GM19035 (cell line): ENCODE results near the gene PLAU.
"Not testable (repeated sequence)": the region's sequence is repeated elsewhere in the genome, so short reads cannot be mapped to it uniquely, and the experiment has no call there.

ENCODE experiments used
- ATAC-seq: cut with Tn5 transposase; IDR thresholded peaks from one replicate; pipeline ENCODE4 v1.9.1; 2021; ENCODE audit not compliant: unreplicated experiment

PLAU gene

DNA sequence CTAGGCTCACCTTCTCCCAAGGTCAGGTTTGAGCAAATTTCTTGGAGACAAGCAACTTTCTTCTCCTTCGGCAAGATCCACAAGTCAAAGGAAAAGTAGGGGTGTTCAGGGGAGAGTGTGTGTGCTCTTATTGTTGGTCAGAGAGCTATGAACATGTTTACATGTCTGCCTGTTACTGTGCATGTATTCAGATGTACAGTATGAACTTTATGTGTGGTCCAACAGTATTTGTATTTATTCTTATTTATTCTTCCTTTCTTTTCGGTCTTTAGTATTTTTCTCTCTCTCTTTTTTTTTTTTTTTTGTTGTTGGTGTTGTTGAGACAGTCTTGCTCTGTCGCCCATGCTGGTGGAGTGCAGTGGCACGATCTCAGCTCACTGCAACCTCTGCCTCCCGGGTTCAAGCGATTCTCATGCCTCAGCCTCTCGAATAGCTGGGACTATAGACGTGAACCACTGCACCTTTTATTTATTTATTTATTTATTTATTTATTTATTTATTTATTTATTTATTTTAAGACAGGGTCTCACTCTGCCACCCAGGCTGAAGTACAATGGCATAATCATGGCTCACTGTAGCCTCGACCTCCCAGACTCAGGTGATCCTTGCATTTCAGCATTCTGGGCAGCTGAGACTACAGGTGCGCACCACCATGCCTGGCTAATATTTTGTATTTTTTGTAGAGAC is 38.2 kb downstream of the PLAU start:
- no peak for ATAC-seq

DNA sequence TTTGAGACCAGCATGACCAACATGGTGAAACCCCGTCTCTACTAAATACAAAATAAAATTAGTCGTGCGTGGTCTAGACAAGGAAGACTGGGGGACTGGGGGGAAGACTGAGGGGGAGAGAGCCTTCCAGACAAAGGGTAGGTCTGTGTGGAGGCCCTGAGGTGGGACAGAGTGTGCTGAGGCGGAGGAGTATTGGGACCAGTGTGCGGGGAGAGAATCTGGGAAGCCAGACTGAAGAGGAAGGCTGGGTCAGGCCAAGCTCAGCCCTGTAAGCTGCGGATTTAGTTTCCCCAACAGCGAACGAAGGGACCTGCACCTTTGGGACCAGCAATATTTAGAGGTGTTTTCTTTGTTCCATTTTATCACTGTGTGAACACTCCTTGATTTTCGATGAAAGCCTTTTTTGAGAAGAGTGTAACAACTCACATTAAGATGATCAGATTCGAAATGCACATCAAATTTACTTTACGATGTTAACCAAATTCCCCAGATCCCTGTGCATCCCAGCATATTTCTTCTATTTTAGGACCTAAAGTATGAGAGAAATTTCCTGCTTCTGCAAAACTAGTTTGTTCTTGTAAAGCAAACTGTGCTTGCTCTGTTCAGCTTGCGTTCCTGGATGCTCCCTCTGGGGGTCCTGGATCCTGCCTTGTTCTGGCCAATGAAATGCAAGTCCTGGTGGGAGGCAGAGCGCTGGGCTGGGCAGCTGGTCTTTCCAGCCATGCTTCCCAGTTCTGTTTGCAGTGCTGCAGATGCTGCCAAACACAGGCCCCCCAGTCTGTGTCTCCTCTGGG is 39.4 kb downstream of the PLAU start:
- ATAC-seq, result no peak

DNA sequence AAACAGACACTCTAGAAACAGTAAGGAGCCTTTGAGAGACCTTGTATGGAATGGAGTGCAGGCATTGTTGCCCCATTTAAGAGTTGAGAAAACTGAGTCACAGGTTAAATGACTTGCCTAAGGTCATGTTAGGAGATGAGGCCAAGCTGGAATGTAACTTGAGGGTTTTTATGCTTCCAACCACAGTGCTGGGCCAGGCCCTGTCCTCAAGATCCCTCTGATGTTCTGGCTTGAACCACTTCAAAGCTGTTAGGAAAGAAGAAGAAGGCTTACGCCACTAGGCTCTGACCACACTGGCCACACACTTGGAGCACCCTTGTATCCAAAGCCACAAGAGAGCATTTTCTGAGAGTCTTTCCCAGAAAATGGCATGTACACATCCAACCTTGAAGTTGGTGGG is 42.7 kb downstream of the PLAU start:
- no peak for ATAC-seq

DNA sequence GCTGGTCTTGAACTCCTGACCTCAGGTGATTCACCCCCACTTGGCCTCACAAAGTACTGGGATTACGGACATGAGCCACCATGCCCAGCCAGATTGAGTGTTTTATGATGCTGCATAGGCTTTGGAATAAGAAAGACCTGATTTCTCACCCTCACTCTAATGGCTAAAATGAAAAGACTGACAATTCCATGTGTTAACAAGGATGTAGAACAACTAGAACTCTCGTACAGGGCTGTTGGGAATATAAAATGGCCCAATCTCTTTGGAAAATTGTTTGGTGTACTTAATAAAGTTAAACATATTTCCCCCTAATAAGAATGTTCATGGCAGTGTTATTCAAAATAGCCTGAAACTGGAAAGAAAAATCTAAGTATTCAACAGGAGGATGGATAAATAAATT is 43.8 kb downstream of the PLAU start:
- ATAC-seq, result no peak

DNA sequence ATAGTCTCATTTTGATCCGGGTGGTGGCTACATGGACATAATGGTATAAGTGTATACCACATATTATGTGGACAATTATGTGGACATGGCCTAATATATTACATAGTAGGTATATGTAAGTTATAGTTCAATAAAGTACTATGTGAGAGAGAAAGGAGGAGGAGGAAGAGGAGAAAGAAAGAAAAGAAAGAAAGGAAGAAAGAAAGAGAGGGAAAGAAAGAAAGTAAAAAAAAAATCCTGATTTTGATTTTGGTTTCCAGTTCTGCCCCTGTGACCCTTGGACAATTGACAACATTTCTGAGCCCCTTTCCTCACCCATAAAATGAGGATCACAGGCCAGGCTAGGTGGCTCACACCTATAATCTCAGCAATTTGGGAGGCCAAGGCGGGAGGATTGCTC is 44.8 kb downstream of the PLAU start:
- ATAC-seq, result no peak

DNA sequence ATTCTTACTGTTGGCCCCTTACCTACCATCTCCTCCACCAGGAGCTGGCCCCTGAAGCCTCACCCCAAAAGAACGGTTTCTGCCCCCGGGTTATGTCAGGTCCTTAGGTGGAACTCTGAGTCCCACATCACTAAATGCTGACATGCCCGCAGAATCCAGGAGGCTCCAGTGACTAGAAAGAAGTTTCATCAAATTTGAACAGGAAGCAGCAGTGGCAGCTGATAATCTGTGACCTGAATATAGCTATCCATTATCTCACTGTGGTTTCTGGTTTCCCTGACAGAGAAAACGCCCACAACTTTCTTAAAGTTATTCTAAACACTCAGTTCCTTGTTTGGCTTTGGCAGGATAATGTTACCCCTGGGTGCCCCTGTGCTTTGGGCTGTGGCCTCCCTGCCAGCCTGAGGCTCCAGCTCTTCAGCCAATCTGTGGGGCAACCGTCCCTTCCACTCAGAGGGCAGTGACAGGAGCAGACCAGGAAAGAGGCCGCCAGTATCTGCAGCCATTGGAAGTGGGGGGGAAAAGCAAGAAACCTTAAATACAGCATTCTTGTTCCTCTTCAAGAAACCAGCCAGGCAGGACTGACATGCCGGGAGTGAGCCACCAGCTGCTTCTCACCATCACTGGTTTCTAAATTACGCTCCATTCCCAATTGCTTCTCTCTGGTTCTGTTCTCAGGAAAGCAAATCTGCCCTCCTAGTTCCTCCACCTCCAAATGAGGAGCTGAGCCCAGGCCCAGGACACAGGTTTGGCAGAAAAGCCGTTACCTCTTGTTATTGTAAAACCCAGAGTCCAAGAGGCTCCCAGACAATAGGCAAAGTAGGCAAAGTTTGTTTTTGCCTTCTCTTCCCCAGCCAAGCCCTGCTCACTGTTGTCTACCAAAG is 45.8 kb downstream of the PLAU start:
- ATAC-seq, result peak; percentile 44

DNA sequence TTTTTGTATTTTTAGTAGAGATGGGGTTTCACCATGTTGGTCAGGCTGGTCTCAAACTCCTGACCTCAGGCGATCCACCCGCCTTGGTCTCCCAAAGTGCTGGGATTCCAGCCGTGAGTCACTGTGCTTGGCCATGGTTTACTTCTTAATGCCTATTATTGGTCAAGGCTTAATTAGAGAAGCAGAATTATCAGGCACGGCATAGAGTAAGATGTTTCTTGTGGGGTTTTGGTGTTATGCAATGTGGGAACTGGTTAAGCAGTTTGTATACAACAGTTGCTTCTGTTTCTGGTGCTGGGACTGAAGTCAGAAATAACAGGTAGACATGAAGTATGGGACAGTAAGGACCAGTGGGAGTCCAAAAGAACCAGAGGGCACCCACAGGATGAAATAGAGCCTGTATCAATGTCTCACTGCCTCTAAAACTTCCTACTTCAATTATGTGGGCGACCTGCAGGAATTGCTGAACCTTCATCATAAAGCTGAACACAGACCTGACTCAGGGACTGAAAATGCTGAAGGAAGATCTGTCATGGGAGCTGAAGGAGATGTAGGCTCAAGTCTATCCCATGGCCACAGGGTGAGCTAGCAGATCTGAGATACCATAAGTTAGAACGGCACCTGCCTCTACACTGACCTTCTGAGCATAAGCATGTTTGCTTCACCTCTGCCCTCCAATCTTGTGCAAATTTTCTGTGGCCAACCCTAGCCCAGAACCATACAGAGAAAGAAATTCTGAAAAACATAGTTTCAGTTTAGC is 48.7 kb downstream of the PLAU start:
- ATAC-seq, result peak; percentile 45

DNA sequence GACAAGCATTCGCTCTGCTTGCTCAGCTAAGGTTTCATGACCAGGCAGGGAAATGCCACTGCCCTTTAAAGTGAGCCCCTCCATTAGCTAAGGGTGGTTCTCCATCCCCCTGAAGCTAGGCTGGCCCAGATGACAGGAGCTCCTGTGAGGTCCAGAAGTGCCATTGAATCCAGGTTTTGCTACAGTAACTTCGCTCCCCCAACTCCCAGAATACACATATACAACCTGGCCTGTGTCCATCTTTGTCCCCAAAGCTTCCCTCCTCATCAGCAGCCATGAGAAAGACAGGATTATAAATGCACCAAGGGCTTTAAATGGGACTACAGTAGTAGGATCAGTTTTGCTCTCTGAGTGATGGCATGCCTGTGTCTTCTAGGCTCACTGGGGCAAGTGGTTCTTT is 51.5 kb downstream of the PLAU start:
- ATAC-seq, result no peak

DNA sequence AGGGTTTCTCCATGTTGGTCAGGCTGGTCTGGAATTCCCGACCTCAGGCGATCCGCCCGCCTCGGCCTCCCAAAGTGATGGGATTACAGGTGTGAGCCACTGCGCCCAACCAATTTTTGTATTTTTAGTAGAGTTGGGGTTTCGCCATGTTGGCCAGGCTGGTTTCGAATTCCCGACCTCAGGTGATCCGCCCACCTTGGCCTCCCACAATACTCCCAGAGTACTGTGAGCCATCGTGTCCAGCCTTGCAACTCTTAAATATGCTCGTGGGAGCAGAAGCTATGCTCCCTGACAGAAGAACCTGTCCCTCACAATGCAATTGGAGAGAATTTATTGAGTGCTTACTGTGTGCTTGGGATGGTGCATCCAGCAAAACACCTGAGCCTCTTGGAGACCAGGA is 52.6 kb downstream of the PLAU start:
- ATAC-seq, result not testable (repeated sequence)

DNA sequence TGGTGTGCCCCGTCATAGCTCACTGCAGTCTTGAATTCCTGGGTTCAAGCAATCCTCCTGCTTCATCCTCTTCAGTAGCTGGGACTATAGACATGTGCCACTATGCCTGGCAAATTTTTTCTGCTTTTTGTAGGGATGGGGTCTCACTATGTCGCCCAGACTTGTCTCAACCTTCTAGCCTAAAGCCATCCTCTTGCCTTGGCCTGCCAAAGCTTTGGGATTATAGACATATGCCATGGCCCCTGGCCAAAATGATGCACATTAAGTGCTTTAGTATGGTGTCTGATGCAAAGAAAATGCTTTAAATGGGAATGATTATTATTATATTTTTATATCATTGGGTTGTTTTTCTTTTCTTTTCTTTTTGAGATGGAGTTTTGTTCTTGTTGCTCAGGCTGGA is 53.8 kb downstream of the PLAU start:
- ATAC-seq, result no peak

DNA sequence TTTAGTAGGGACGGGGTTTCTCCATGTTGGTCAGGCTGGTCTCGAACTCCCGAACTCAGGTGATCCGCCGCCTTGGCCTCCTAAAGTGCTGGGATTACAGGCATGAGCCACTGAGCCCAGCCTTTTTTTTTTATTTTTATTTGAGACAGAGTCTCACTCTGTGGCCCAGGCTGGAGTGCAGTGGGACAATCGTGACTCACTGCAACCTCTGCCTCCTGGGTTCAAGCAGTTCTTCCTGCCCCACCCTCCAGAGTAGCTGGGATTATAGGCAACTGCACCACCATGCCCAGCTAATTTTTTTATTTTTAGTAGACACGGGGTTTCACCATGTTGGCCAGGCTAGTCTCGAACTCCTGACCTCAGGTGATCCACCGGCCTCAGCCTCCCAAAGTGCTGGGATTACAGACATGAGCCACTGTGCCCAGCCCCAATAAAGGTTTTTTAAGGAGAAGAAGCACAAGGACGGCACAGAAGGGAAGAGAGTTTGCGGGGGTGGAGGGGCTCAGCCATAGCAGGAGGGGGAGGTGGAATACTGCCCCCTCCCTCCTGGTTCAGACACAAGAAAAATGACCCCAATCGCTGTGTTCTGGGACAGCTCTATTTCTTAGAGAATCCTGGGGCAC is 54.4 kb downstream of the PLAU start:
- ATAC-seq, result not testable (repeated sequence)

DNA sequence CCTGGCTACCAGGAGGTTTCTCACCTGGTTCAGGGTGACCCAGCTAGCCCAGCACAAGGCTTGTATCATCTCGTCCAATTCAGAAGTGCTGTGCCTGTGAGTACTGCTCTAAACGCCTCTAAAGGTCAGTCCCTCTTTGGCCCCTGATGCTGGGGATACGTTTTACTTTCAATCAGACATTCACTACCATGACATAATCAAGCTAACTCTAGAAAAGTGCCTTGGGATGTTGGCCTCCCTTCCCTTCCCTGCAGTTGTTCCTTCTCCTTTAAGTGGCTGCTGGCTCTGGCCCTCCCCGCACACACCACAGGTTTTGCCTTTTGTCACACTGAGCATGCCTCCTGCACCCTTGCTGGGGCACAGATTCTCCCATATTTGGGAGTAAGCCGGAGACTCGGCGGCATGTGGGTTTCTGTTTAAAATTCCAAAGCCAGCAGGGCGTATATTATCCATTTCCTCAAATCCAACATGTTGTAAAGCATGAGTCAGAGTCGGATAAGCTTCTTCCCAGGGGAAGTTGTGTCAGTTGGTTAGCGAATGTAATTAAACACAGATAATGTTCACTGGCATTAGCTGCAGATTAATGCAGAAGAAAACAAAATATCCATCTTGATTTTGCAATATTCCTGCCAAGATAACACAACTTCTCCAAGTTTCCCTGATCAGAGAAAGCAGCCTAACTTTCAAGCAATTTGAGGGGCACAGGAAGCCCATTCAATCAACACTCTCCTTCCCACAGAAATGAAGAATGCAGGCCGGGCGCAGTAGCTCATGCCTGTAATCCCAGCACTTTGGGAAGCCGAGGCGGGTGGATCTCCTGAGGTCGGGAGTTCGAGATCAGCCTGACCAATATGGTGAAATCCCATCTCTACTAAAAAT is 55.2 kb downstream of the PLAU start:
- no peak for ATAC-seq

DNA sequence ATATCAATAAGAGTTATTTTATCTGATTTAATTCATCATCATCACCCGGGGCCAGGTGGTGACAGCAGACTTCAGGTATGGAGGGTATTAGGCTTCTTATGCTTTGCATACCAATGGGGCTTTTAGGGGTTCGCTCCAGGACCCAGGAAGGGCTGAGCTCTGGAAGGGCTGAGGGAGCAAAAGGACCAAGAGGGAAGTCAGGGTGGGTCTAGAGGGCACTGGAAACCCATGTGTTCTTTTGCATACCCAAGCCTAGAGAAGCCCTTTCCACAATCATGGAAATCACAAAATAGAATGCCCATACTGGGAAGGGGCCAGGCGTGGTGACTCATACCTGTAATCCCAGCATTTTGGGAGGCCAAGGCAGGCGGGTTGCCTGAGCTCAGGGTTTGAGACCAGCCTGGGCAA is 56.1 kb downstream of the PLAU start:
- no peak for ATAC-seq
